T-helper 2 cell (primary cell): Measurements from ENCODE around the gene ENPP6.

ENCODE experiments used
- DNase-seq, 5 experiments: peaks; one replicate each; pipeline versions ENCODE4 v3.0.0 to v3.0.0-alpha.2; 2012 to 2022

Gene ENPP6

GRCh38 chr4:184103527-184104264 lies 114.0 kb downstream of the ENPP6 start:
- no peak for DNase-seq

DNA sequence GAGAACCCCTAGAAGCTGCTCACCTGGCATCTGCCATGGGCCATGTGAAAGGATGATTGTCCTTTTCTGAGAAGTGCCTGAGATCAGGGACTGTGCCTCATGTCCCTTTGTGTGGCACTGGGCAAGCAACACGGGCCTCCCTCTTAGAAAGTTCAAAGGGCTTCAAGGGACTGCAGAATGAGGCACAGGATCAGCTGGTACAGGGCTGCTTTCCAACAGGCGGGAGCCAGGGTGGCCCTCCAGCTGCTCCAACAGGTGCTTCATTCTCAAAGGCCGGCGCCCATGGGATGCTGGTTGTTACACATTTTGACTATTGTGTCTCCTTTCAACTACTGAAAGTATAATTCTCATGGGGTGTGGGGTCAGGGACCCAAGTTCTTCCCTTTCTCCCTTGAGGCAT lies 114.7 kb downstream of the ENPP6 start:
- no peak for DNase-seq

DNA sequence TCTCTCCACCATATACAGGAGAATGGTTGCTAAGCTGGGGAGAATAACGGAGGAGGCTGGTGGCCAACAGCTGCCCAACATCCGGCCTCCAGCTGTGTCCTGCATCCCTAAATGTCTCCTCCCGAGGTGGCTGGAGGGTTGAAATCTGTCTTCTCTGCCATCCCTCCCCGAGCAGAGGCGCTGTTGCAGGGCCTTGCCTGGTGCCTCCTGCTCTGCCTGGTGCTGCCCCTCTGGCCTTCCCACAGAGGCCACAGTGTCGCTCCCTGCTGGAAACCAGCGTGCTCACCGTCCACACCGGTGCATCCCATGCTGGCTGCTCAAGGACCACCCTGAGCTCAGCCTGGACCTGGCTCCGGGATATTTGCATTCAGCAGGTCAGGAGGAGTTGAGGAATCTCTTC lies 115.2 kb downstream of the ENPP6 start:
- no peak for DNase-seq

DNA sequence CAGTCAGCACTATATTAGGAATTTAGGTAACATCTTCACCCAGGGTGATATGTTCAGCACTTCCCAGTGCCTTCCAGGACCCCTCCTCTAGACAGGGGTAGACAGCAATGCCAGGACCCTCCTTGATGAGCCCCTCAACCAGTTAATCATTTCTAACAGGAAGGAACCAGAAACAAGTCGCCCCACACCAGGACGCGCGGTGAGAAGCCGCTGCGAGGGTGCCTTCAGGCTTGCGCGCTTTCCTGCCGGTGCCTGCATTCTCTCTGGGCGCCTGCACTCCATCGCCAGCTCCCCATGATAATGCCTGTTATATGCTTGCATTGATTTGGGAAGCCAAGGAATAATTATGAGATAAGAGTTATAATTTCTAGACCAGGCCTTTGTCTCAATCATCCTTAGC lies 116.0 kb downstream of the ENPP6 start:
- DNase-seq: no peak

DNA sequence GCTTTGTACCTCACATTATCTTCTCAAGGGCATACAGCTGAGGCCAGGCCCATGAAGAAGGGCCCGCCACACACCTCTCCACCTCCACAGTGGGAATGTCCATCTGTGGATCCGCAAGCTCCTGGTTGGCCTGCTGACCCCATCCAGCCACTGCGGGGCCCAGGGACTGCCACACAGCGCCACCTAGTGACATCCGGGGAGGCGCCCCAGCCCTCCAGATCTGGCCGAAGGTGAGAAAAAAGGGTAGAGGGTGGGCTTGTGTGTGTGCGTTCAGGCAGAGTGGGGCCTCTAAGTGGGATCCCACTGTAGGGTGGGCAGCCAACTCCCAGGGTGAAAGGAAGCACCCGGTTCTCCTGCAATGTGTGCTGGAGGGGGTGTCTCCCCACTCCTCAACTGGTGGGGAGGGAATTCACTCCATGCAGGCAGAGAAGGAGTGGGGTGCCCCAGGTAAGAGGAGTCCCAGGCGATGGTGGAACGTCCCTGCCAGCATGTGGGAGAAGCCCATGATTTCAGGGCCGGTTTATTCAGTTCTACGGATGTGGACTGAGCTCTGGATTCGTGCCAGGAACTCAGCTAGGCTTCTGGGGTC lies 117.3 kb downstream of the ENPP6 start:
- DNase-seq: peak in 1 of 5 experiments; percentile 9

- DNase-seq: no peak
Observed at GRCh38 chr4:184099535-184099966, 118.1 kb downstream of the ENPP6 start.

GRCh38 chr4:184099000-184099399 lies 118.7 kb downstream of the ENPP6 start:
- DNase-seq: no peak

GRCh38 chr4:184097815-184098214 lies 119.9 kb downstream of the ENPP6 start:
- DNase-seq: no peak

DNA sequence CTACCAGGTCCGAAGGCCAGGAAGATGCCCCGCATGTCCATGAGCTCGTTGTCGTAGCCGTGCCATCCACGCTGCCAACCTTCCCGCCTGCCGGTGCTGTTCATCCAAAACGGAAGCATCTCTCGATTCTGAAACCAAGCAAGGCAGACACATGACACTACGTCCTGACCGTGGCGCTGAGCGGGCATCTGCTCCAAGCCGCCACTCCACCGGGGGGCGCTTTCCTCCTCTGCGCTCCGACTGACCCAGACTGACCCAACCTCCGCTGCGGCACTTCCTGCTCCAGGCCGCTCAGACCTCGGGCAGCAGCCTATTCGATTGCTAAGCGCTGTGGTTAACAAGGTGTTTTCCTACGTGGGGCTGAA lies 120.5 kb downstream of the ENPP6 start:
- peak in 1 of 5 experiments; percentile 27 for DNase-seq

GRCh38 chr4:184096561-184097240 lies 121.0 kb downstream of the ENPP6 start:
- no peak for DNase-seq

GRCh38 chr4:184094532-184095159 lies 123.0 kb downstream of the ENPP6 start:
- DNase-seq: no peak

DNA sequence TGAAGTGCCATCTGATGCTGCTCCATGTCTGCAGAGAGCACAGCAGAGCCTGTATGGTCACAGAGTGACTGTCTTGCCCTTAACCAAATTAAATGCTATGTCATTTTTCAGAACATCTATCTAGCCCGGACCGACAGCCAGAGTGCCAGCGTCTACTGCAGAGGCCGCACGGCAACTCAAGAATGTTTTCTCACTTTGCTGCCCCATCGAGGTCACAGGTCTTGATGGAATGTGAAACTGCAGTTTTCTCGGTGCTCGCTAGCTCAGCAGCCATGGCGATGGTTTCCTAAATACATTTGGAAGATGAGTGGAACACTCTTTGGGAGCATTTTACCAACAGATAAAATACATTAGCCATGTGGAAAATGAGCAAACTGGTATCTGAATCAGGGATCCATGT lies 125.7 kb downstream of the ENPP6 start:
- DNase-seq: no peak

DNA sequence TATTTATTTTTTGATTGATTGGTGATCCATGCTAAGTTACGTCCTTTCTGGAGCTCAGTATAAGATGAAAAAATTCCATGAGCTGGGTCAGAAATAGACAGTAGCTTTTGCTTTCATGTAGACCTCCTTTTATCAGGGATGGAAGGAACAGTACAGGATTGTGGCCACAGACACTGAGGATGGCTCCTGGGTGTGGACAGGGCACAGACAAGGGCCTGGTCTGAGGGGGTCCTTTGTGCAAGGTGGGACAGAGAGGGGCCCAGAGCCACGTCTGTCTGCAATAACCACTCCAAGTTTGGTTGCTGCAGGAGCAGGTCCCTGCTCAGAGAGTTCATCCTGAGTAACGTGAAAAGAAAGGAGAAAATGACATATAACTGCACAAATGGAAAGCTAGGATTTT lies 127.1 kb downstream of the ENPP6 start:
- DNase-seq: no peak

DNA sequence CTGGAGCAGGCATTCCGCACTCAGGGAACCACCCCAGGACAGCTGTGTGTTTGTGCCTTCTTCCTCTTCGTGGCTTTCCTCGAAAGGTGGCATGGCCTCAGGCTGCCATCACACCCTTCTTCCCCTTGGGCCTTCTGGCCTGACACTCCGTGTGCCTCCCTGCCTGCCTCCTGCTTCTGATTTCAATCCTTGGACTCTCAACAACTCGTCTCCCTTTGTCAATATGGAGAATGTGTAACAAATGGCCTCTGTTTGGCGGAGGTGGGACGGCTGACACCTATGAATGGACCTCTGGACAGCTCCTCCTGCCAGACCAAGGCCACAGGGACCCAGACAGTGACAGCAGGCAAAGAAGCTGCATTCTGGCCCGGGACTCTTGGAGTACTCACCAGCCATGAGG lies 137.0 kb downstream of the ENPP6 start:
- DNase-seq: no peak

- DNase-seq: no peak
Observed at GRCh38 chr4:184074677-184075388, 142.8 kb downstream of the ENPP6 start.

DNA sequence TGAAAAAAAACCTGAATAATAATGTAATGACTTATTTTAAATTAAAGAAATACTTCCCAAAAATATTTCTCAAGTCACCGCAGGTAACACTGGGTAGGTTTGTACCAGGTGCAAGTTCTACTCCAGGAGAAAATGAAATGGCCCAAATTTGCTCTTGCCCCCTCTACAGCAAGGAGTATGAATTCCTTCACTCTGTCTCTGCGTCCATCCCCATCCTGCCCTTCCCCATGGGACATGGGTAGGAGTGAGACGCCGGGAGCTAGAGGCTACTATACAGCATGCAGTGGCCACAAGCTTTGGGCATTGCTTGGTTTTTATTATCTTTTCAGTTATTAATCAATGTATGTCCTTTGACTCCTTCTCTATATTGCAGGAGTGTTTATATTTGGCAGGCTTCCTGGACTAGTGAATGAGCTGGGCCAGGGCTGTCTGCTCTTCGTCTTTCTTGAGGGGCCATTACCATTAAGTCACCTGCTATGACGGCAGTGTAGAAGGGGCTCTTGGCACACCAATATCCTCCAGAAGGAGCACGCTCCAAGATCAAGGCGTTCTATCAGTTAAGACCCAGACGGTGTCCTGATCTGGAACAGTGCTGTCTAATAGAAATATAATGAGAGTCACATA lies 149.6 kb downstream of the ENPP6 start:
- no peak for DNase-seq

DNA sequence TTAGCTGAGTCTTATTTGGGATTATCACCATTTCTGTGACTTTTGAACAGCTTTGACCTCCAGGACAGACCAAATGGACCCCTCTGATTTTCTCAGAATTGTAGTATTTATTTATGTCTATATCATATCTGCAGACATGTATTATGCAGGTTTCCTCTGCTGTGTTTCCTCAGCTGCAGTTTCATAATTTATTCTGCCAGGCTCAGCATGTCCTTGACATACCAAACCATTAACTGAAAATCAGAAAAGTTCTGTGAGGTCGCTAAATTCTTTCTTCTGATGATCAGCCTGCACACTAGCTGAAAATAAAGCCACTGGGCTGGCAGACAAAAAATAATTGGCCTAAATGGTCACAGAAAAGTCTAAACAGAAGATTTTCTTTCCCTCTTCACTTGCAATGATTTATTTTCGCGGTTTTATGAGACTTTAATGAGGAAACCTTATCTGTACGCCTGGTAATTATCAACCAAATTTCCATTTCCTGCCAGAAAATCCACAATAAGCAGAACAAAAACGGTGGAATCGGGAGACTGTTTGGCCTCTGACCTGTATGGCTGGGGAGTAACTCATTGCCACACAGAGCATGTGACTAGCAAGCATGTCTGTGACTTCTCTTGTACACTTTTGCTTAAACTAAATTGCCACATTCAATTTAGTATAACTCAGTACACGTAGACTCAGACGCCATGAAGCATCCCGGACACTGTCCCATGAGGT lies 150.9 kb downstream of the ENPP6 start:
- DNase-seq: no peak

GRCh38 chr4:184064877-184065276 lies 152.8 kb downstream of the ENPP6 start:
- DNase-seq: no peak

GRCh38 chr4:184062769-184063168 lies 154.9 kb downstream of the ENPP6 start:
- no peak for DNase-seq

DNA sequence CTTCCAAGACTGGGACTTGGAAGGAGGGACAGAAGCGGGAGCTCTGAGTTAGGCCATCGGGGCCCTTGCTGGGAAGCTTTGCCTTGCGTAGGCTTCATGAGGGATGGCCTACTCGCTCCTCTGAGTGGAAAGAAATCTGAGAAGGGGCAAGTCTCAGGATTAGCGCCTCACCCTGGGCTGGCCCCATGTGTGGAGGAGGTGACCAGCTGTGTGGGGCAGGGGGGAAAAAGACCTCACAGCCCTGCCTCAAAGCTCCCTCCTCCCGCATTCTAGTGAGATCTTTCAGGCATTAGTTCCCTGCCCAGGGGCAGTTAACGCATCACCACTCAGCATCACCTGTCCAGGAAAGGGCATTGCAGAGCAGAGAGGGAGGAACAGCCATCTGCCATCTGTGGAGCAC lies 156.1 kb downstream of the ENPP6 start:
- no peak for DNase-seq

- no peak for DNase-seq
Observed at GRCh38 chr4:184059099-184059498, 158.6 kb downstream of the ENPP6 start.

GRCh38 chr4:184058026-184058425 lies 159.6 kb downstream of the ENPP6 start:
- DNase-seq: no peak
